ENCODE results near the gene TMEM91.

DNA sequence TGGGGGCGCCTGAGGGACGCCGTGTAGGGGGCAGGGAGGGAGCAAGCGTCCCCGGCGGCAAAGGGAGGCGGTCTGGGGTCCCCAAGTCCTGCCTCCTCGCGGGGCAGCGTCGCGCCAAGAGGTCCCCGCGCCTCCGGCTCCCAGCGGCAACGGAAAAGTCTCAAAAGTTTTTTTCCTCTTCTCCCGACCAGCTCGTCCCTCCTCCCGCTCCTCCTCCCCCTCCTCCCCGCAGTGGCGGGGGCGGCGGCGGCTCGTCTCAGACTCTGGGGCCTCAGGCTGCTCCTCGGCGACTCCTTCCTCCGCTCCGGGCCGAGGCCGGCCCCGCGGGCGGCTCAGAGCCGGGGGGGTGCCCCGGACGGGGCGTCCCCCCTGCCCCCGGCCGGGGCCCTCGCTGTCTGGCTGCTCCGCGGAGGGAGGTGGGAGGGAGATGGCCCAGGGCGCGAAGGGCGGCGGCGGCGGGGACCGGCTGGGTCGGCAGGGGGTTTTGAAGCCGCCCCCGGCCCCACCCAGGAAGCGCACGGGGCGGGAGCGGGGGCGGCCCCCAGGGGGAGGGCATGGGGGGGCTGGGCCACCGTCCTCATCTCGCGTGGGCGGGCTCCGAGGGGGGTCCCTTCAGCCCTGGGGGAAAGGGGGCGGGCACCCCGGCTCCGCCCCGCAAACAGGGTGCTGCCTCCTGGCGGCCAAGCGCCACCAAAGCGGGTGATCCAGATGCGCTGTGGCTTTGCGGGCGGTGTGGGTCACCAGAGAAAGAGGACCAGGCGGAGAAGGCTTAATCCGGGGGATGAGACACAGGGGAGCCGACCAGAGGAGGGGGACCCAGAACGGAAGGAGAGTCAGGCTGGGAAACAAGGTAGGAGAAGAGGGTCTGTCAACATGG, 22.6 kb upstream of the TMEM91 start, which contains the start of gene TGFB1:
- peak; percentile 88 for TF ChIP-seq CTCF (IDR thresholded peaks at IDR 0.05; ENCODE audit: low read length)
- TF ChIP-seq EZH2 (IDR thresholded peaks at IDR 0.05; ENCODE audit: borderline replicate concordance, low read length): no peak

Measured in OCI-LY1 (cell line).